Lung (tissue), 12 donors: Measurements from ENCODE around the gene ZNF580. TPM values are rescaled to one million over a fixed set of nuclear protein-coding genes. Genes with fewer than 3 reads are reported as not detected.

Source experiments
- ATAC-seq: fragments of 200-7000 bp; cut with Tn5 transposase; one replicate; pipeline ENCODE4 v1.9.1; 2020; ENCODE audit warnings: moderate number of reproducible peaks; ENCODE audit not compliant: insufficient read depth, low FRiP score
- DNase-seq, 3 donors: peaks; one replicate each; pipeline ENCODE4 v3.0.0-alpha.2; 2013 to 2017
- H3K27ac ChIP-seq, 2 donors: one replicate each; pipeline ENCODE4 v1.5.1; 2013; ENCODE audit warnings: mild to moderate bottlenecking in 2 of 2, moderate library complexity in 2 of 2, control low read depth in 1 of 2, inconsistent platforms in 1 of 2, low read depth in 1 of 2, low read length in 1 of 2
- H3K27me3 ChIP-seq, 3 donors: one replicate each; pipeline ENCODE4 v1.5.1; 2013; ENCODE audit warnings: low read length in 2 of 3; ENCODE audit not compliant: control insufficient read depth in 3 of 3, insufficient read depth in 3 of 3
- H3K36me3 ChIP-seq, 4 donors: one replicate each; pipeline ENCODE4 v1.5.1; 2013; ENCODE audit warnings: low read length in 4 of 4, mild to moderate bottlenecking in 1 of 4, moderate library complexity in 1 of 4; ENCODE audit not compliant: control insufficient read depth in 4 of 4, insufficient read depth in 4 of 4
- H3K4me1 ChIP-seq, 5 donors: one replicate each; pipeline ENCODE4 v1.5.1; 2013; ENCODE audit warnings: low read length in 5 of 5, mild to moderate bottlenecking in 2 of 5, moderate library complexity in 1 of 5; ENCODE audit not compliant: control insufficient read depth in 5 of 5, insufficient read depth in 5 of 5
- H3K4me3 ChIP-seq: one replicate; pipeline ENCODE4 v1.5.1; 2013; ENCODE audit warnings: mild to moderate bottlenecking, control low read depth, moderate library complexity
- H3K9ac ChIP-seq, 2 donors: one replicate each; pipeline ENCODE4 v1.5.1; 2013; ENCODE audit warnings: low read length in 2 of 2, control low read depth in 1 of 2; ENCODE audit not compliant: insufficient read depth in 1 of 2
- H3K9me3 ChIP-seq, 4 donors: one replicate each; pipeline ENCODE4 v1.5.1; 2013; ENCODE audit warnings: low read length in 3 of 4, mild to moderate bottlenecking in 1 of 4, moderate library complexity in 1 of 4; ENCODE audit not compliant: control insufficient read depth in 4 of 4, insufficient read depth in 3 of 4
- CTCF ChIP-seq: IDR thresholded peaks from 2 replicates; pipeline ENCODE4 v1.5.1; 2012; ENCODE audit warnings: mild to moderate bottlenecking; ENCODE audit errors: control extremely low read depth, extremely low read depth
- whole genome bisulfite sequencing, 2 donors: extraction: QIAGEN DNeasy Blood & Tissue Kit; methylation state at CpG; one replicate each; pipeline ENCODE4 v1.1.7; 2013; 5-methylcytosine and 5-hydroxymethylcytosine counted together
- polyA plus RNA-seq, 2 donors: library from polyadenylated mRNA; stranded (reverse); fragments of 200-250 nt; gene quantifications; one replicate each; pipeline ENCODE4 v1.2.1, GENCODE V29; 2013
- total RNA-seq, 2 donors: library from RNA; depleted of rRNA in 1 of 2; stranded (reverse); fragments of >200 nt in 1 of 2; gene quantifications; one replicate each; pipeline ENCODE4 v1.2.1, GENCODE V29; 2014 to 2021
- donor health status: control.
- donor health status: control.
- donor health status: Bipolar disorder and iron deficiency.
- donor health status: healthy.
- donor health status: DM: yes; HTN: yes; CAD: no.

Gene ZNF580
- total and polyA plus RNA-seq, 4 donors, result 11.1 to 41.3 (median 30.8) TPM

- Histone ChIP-seq H3K9ac (peak overlapping the region in 1 of 2 donors; percentile 60), H3K27me3 (no peaks in the 10 kb centered on the region), H3K4me3 (peak overlapping the region; percentile 69), H3K27ac (peak overlapping the region in 1 of 2 donors; percentile 77), H3K36me3 (peaks cover 0 to 13% (median 3%) of the 10 kb centered on the region in 4 donors), H3K9me3 (no peaks in the 10 kb centered on the region), H3K4me1 (peaks cover 4 to 36% (median 20%) of the 10 kb centered on the region in 5 donors)
- 49 to 54% methylated on average over 14 of the region's 14 CpGs for WGBS, 2 donors
- TF ChIP-seq CTCF, result no peak
- ATAC-seq (no peak), DNase-seq (no peak)
Measured at GRCh38 chr19:55646889-55647731, 6.3 kb downstream of the ZNF580 start.

- Histone ChIP-seq H3K9me3 (no peaks in the 10 kb centered on the region), H3K27me3 (no peaks in the 10 kb centered on the region), H3K27ac (peak within 1 kb of the TSS; percentile 77 to 80), H3K4me1 (peaks cover 0 to 29% (median 15%) of the 10 kb centered on the region in 5 donors), H3K4me3 (peak within 1 kb of the TSS; percentile 69), H3K9ac (peak within 1 kb of the TSS in 1 of 2 donors; percentile 65), H3K36me3 (peaks cover 0 to 16% (median 3%) of the 10 kb centered on the region in 4 donors)
- peak; percentile 60 for ATAC-seq
- TF ChIP-seq CTCF, result no peak
- peak; percentile 87 to 90 (median 88) for DNase-seq
- 1 to 2% methylated on average over 60 to 87 of the region's 87 CpGs for WGBS, 2 donors
Measured at GRCh38 chr19:55647732-55648584, 7.2 kb downstream of the ZNF580 start, which contains the start of gene CCDC106. Gene CCDC106, plus strand, starts transcription at chr19:55648212. Its CDS starts 835 bp downstream, at chr19:55649047.

- Histone ChIP-seq H3K27me3 (no peaks in the 10 kb centered on the region), H3K9me3 (no peaks in the 10 kb centered on the region), H3K4me1 (peaks cover 0 to 25% (median 14%) of the 10 kb centered on the region in 5 donors), H3K36me3 (peaks cover 0 to 16% (median 3%) of the 10 kb centered on the region in 4 donors), H3K9ac (peak overlapping the region in 1 of 2 donors; percentile 65), H3K27ac (peak overlapping the region; percentile 77 to 80), H3K4me3 (peak overlapping the region; percentile 69)
- ATAC-seq (no peak), DNase-seq (peak in 1 of 3 donors; percentile 20)
- 19 to 21% methylated on average over 24 to 25 of the region's 25 CpGs for WGBS, 2 donors
- no peak for TF ChIP-seq CTCF
Measured at GRCh38 chr19:55648585-55649267, 7.9 kb downstream of the ZNF580 start.
